Lung (tissue), 12 donors: ENCODE results near the gene PFN2. TPM values are rescaled to one million over a fixed set of nuclear protein-coding genes. Genes with fewer than 3 reads are reported as not detected.

Experiments used
- ATAC-seq: fragments of 200-7000 bp; cut with Tn5 transposase; one replicate; pipeline ENCODE4 v1.9.1; 2020; ENCODE audit warnings: moderate number of reproducible peaks; ENCODE audit not compliant: insufficient read depth, low FRiP score
- DNase-seq, 3 donors: peaks; one replicate each; pipeline ENCODE4 v3.0.0-alpha.2; 2013 to 2017
- H3K27ac ChIP-seq, 2 donors: one replicate each; pipeline ENCODE4 v1.5.1; 2013; ENCODE audit warnings: mild to moderate bottlenecking in 2 of 2, moderate library complexity in 2 of 2, control low read depth in 1 of 2, inconsistent platforms in 1 of 2, low read depth in 1 of 2, low read length in 1 of 2
- H3K27me3 ChIP-seq, 3 donors: one replicate each; pipeline ENCODE4 v1.5.1; 2013; ENCODE audit warnings: low read length in 2 of 3; ENCODE audit not compliant: control insufficient read depth in 3 of 3, insufficient read depth in 3 of 3
- H3K36me3 ChIP-seq, 4 donors: one replicate each; pipeline ENCODE4 v1.5.1; 2013; ENCODE audit warnings: low read length in 4 of 4, mild to moderate bottlenecking in 1 of 4, moderate library complexity in 1 of 4; ENCODE audit not compliant: control insufficient read depth in 4 of 4, insufficient read depth in 4 of 4
- H3K4me1 ChIP-seq, 5 donors: one replicate each; pipeline ENCODE4 v1.5.1; 2013; ENCODE audit warnings: low read length in 5 of 5, mild to moderate bottlenecking in 2 of 5, moderate library complexity in 1 of 5; ENCODE audit not compliant: control insufficient read depth in 5 of 5, insufficient read depth in 5 of 5
- H3K4me3 ChIP-seq: one replicate; pipeline ENCODE4 v1.5.1; 2013; ENCODE audit warnings: mild to moderate bottlenecking, control low read depth, moderate library complexity
- H3K9ac ChIP-seq, 2 donors: one replicate each; pipeline ENCODE4 v1.5.1; 2013; ENCODE audit warnings: low read length in 2 of 2, control low read depth in 1 of 2; ENCODE audit not compliant: insufficient read depth in 1 of 2
- H3K9me3 ChIP-seq, 4 donors: one replicate each; pipeline ENCODE4 v1.5.1; 2013; ENCODE audit warnings: low read length in 3 of 4, mild to moderate bottlenecking in 1 of 4, moderate library complexity in 1 of 4; ENCODE audit not compliant: control insufficient read depth in 4 of 4, insufficient read depth in 3 of 4
- CTCF ChIP-seq: IDR thresholded peaks from 2 replicates; pipeline ENCODE4 v1.5.1; 2012; ENCODE audit warnings: mild to moderate bottlenecking; ENCODE audit errors: control extremely low read depth, extremely low read depth
- WGBS, 2 donors: extraction: QIAGEN DNeasy Blood & Tissue Kit; methylation state at CpG; one replicate each; pipeline ENCODE4 v1.1.7; 2013; 5-methylcytosine and 5-hydroxymethylcytosine counted together
- polyA plus RNA-seq, 2 donors: library from polyadenylated mRNA; stranded (reverse); fragments of 200-250 nt; gene quantifications; one replicate each; pipeline ENCODE4 v1.2.1, GENCODE V29; 2013
- total RNA-seq, 2 donors: library from RNA; depleted of rRNA in 1 of 2; stranded (reverse); fragments of >200 nt in 1 of 2; gene quantifications; one replicate each; pipeline ENCODE4 v1.2.1, GENCODE V29; 2014 to 2021
- donor health status: control.
- donor health status: control.
- donor health status: Bipolar disorder and iron deficiency.
- donor health status: healthy.
- donor health status: DM: yes; HTN: yes; CAD: no.

The PFN2 gene
- total and polyA plus RNA-seq, 4 donors, result 28.1 to 91.7 (median 49.2) TPM

DNA sequence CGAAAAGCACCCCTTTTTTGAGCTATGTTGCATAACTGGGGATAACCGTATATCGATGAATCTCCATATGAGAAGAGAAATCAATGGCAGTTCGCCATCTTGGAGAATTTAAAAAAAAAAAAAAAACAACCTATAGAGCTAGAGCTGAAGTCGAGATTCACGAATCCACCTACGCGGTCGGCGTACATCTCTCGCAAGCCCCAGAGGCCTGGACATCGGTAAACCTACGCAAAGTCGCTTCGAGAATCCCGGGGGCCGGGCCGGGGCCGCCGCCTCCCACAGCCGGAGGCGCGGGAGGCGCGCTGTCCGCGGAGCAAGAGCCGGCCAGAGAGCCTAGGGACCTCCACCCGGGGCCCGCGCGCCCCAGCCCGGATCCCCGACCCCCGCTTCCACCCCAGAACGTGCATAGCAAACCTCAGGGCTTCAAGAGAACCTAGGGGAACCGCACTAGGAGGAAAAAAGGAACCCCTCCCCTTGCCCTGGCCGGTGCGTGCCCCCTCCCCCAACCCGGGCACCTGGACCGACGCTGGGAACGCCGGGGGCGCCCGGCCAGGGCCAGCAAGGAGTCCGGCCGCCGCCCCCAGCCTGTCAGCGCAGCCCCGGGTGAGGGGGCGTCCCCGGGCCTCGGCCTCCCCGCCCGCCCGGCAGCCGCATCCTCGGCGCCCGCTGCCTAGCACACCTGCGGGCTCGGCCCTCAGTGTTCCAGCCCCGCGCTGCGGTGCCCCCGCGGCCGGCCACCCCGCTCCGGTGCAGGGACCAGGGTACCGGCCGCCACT is 567 bp downstream of the PFN2 start:
- 1% methylated on average over 57 to 73 of the region's 73 CpGs for WGBS, 2 donors
- peak; percentile 68 for ATAC-seq
- H3K9me3 ChIP-seq, result no peaks in the 10 kb centered on the region
- peak overlapping the region; percentile 80 to 98 for H3K27ac ChIP-seq
- peaks cover 0 to 13% (median 8%) of the 10 kb centered on the region in 4 donors for H3K36me3 ChIP-seq
- DNase-seq, result peak; percentile 94 to 99 (median 97)
- H3K4me1 ChIP-seq, result peaks cover 0 to 35% (median 6%) of the 10 kb centered on the region in 5 donors
- peak overlapping the region; percentile 82 to 95 for H3K9ac ChIP-seq
- no peaks in the 10 kb centered on the region for H3K27me3 ChIP-seq
- no peak for TF ChIP-seq CTCF
- H3K4me3 ChIP-seq, result peak overlapping the region; percentile 80

GRCh38 chr3:149969110-149969939 is 1.4 kb downstream of the PFN2 start:
- peak overlapping the region; percentile 82 to 95 for H3K9ac ChIP-seq
- H3K36me3 ChIP-seq, result peaks cover 0 to 15% (median 8%) of the 10 kb centered on the region in 4 donors
- H3K27ac ChIP-seq, result peak overlapping the region in 1 of 2 donors; percentile 98
- ATAC-seq (no peak), DNase-seq (peak; percentile 84 to 90 (median 90))
- WGBS, 2 donors, result 55% methylated on average over 15 of the region's 15 CpGs
- TF ChIP-seq CTCF, result no peak
- no peaks in the 10 kb centered on the region for H3K27me3 ChIP-seq
- H3K9me3 ChIP-seq, result no peaks in the 10 kb centered on the region
- H3K4me3 ChIP-seq, result no peak overlapping the region
- H3K4me1 ChIP-seq, result peaks cover 0 to 42% (median 14%) of the 10 kb centered on the region in 5 donors

DNA sequence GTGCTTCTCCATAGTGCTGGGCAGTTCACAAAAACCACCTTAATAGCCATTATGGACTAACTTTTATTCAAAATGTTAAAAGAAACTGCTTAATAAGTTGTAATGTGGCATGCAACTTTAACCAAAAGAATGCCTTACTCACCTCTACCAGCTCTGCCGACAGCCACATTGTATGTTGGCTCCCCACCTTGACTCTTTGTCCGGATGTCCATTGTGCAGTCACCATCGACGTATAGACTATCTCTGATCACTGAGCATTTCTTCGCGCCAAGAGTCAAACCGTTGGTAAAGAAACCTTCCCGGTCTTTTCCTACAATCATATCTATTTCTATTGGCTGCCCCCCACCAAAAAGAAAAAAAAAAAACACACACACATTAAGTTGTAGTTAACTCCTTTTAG is 2.5 kb downstream of the PFN2 start:
- H3K27ac ChIP-seq, result peak overlapping the region in 1 of 2 donors; percentile 16
- DNase-seq (peak in 1 of 3 donors; percentile 49), ATAC-seq (no peak)
- H3K4me3 ChIP-seq, result no peak overlapping the region
- H3K9me3 ChIP-seq, result no peaks in the 10 kb centered on the region
- H3K27me3 ChIP-seq, result no peaks in the 10 kb centered on the region
- WGBS, 2 donors, result 87% methylated on average over 8 of the region's 8 CpGs
- H3K4me1 ChIP-seq, result peaks cover 0 to 45% (median 15%) of the 10 kb centered on the region in 5 donors
- TF ChIP-seq CTCF, result no peak
- no peak overlapping the region for H3K9ac ChIP-seq
- H3K36me3 ChIP-seq, result peaks cover 0 to 15% (median 8%) of the 10 kb centered on the region in 4 donors
